ENCODE data around the gene NFKB1.

- no peak for TF ChIP-seq CTCF (IDR thresholded peaks at IDR 0.05)
- TF ChIP-seq POLR2A (IDR thresholded peaks at IDR 0.05): no peak
Measured at GRCh38 chr4:102454268-102454667, 46.9 kb upstream of the NFKB1 start.
